ENCODE data around the gene ABT1.

The ABT1 gene

DNA sequence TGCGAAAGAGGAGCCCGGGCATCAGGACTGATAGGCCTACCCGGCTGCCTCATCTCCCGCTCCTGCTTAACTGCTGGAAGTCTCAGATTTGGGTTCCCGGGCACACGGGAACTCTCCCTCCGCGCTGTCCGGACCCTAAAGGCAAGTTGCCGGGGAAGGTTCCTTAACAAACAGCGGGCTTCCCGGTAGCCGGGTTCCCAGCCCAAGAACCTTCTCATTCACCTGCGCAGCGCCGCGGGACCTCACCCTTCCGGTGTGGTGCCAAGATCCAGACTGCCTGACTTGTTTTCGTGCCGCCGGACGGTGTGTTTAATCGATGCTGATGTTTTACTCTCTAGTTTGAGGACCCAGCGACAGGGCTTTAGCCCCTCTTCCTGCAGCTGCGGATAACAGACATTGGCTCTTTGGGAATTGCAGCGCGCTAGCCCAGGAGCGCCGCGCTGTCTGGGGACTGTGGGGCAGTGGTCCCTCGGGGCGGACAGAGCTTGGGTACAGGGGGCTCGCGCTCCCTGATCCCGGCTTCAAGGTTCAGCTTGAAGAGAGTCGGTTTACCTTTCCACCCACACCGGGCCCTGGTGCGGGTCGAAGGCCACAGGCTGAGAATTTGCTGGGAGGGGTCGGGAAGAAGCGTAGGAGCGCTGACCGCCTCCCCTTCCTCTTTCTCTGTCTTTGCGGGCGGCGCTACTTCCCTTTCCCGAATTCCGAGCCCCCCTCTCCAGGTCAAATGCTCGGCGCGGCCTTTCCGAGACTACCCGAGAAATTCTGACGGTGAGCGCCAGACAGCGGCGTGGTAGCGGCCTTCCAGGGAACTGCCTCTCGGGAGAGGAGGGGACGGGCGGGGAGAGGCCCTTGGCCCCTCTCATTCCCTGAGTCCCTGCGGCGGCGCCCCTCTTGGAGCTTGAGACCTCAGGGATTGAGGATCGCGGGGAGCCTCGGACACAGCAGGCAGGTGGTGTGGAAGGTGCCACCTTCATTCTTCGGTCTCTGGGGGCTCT, 17.2 kb downstream of the ABT1 start:
- DNase-seq (ENCODE audit: low read depth): no peak
- no peak overlapping the region for H3K4me3 ChIP-seq (ENCODE audit: low read depth, low read length)
- TF ChIP-seq, protein P1, sequence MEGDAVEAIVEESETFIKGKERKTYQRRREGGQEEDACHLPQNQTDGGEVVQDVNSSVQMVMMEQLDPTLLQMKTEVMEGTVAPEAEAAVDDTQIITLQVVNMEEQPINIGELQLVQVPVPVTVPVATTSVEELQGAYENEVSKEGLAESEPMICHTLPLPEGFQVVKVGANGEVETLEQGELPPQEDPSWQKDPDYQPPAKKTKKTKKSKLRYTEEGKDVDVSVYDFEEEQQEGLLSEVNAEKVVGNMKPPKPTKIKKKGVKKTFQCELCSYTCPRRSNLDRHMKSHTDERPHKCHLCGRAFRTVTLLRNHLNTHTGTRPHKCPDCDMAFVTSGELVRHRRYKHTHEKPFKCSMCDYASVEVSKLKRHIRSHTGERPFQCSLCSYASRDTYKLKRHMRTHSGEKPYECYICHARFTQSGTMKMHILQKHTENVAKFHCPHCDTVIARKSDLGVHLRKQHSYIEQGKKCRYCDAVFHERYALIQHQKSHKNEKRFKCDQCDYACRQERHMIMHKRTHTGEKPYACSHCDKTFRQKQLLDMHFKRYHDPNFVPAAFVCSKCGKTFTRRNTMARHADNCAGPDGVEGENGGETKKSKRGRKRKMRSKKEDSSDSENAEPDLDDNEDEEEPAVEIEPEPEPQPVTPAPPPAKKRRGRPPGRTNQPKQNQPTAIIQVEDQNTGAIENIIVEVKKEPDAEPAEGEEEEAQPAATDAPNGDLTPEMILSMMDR (IDR thresholded peaks at IDR 0.05; ENCODE audit: control insufficient read depth, extremely low read depth, insufficient read depth): no peak

DNA sequence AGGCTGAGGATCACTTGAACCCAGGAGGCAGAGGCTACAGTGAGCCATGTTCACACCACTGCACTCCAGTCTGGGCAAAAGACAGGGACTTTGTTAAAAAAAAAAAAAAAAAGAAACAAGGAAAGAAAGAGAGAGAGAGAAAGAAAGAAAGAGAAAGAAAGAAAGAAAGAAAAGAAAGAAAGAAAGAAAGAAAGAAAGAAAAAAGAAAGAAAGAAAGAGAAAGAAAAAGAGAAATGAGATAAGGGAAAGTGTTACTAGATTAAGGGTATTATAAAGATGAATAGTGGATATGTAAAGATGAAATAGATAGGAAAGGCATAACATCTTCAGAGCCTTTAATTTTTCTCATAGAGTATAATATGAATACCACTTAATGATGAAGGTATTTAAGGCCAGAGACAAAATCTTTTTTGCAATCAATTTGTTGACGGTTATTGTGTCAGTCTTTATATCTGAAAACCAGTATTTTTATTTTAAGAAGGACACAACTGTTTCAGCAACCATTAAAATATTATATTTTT, 26.6 kb downstream of the ABT1 start:
- TF ChIP-seq, protein P1 (IDR thresholded peaks at IDR 0.05; ENCODE audit: control insufficient read depth, extremely low read depth, insufficient read depth): no peak
- no peak overlapping the region for H3K4me3 ChIP-seq (ENCODE audit: low read depth, low read length)
- no peak for DNase-seq (ENCODE audit: low read depth)

DNA sequence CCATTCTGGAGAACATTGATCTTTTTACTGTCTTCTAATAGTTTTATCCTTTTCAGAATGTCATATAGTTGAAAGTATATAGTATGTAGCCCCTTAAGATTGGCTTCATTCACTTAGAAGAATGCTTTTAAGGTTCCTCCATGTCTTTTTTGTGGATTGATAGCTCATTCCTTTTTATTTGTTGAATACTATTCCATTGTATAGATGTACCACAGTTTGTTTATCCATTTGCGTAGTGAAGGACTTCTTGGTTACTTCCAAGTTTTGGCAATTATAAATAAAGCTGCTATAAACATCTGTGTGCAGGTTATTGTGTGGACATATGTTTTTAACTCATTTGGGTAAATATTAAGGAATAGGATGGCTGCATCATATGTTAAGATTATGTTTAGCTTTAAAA, 27.8 kb downstream of the ABT1 start:
- H3K4me3 ChIP-seq (ENCODE audit: low read depth, low read length): no peak overlapping the region
- no peak for DNase-seq (ENCODE audit: low read depth)
- TF ChIP-seq, protein P1 (IDR thresholded peaks at IDR 0.05; ENCODE audit: control insufficient read depth, extremely low read depth, insufficient read depth): no peak

DNA sequence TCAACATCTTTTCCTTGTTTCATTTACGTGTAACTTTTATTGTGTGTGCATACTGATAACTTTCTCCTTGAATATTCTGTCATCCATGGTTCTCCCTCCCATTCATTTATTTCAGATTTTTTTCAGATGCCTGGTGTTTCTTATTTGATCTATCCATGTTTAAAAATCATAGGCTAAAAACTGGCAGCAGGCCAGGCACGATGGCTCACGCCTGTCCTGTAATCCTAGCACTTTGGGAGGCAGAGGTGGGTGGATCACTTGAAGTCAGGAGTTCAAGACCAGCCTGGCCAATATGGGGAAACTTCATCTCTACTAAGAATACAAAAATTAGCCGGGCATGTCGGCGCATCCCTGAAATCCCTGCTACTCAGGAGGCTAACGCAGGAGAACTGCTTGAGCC, 31.1 kb downstream of the ABT1 start:
- TF ChIP-seq, protein P1 (IDR thresholded peaks at IDR 0.05; ENCODE audit: control insufficient read depth, extremely low read depth, insufficient read depth): no peak
- no peak overlapping the region for H3K4me3 ChIP-seq (ENCODE audit: low read depth, low read length)
- DNase-seq (ENCODE audit: low read depth): no peak

DNA sequence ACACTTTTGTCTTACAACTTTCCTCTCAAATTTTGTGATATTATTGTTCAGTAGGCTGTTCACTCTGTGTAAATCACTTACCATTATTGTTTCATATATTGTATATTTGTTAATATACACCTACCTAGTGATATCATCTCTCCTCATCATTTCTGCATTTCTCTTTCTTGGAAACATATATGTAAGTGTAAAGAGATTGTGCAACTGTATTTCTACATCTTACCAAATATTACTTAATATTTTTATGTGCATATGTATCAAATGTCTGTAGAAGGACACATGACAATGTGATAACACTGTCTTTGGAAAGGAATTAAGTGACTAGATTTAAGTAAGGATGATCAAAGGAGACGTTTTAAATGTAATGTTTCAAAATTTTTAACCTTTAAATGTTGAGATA, 32.6 kb downstream of the ABT1 start:
- TF ChIP-seq, protein P1 (IDR thresholded peaks at IDR 0.05; ENCODE audit: control insufficient read depth, extremely low read depth, insufficient read depth): no peak
- no peak overlapping the region for H3K4me3 ChIP-seq (ENCODE audit: low read depth, low read length)
- no peak for DNase-seq (ENCODE audit: low read depth)

DNA sequence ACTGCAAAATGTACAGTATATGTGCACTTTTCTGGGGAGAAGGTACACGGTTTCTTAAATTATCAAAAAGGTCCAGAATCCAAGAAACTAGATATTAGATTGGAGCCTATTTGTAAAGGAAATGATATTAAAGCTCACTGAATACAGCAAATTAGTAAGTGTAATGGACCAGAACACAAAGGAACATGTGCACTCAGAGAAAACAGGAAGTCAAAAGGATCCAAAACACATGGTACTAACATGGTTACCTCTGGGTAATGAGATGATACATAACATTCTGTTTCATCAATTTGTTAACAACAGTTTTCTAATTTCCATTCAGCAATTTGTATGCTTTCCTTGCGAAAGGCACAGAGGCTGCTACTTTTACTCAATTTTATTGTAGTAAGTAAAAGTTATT, 44.1 kb downstream of the ABT1 start:
- TF ChIP-seq, protein P1 (IDR thresholded peaks at IDR 0.05; ENCODE audit: control insufficient read depth, extremely low read depth, insufficient read depth): no peak
- no peak for DNase-seq (ENCODE audit: low read depth)
- H3K4me3 ChIP-seq (ENCODE audit: low read depth, low read length): no peak overlapping the region
